DMS153 treated with DMSO at 0.1 percent for 48 hours (cell line): ENCODE data around the gene ZNF189.
"Not testable (repeated sequence)": the region's sequence is repeated elsewhere in the genome, so short reads cannot be mapped to it uniquely, and the experiment has no call there.

Experiments used
- DNase-seq: peaks from one replicate; lab custom pipeline; 2025; ENCODE audit not compliant: unreplicated experiment; lab: John Stamatoyannopoulos, UW

Gene ZNF189

DNA sequence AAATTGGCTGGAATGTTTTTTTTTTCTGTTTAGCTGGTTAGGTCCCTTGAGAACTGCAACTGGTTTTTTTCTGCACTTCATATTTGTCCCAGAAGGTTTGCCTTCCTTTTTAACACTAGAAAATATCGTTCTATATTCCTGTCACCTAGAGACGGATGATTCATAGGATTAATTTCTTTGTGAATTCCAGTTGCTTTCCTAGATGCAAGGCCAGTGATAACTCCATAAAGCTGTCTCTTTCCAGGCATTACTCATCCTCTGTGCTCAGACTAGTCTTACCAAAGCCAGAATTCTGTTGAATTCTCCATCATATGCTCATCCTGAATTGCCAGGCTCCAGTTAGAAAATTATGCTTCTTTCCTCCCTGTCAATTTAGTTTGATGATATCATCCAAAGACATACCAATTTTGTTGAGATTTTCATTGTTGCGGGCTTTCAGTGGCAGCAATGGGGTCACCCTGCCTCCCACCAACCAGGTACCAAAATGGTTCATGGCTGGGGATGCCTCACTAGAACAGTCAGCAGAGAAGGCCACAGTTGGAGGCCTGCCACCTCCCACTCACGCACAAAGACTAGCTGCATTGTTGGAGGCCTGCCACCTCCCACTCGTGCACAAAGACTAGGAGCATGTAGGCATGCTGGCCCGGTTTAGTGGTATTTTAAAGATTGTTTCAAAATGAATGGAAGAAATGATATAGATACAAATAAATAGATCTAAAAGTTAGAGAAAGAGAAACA lies 22.4 kb upstream of the ZNF189 start:
- DNase-seq = no peak

DNA sequence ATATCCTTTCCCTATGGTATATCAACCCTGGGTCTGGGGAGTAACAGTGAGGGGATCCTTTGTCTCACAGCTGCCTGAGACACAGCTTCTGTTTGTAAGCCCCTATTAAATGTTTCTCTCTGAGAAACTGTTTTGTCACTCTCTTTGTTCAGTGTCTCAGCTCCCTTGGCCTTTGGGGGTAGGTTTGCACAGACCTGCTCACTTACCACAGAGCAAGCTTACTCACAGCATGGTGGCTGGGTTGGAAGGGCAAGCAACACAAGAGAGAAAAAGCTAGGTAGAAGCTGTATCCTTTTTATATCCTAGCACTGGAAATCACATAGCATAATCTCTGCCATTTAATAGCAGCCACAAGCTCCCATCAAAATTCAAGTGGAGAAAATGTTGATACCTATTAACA lies 18.4 kb upstream of the ZNF189 start:
- DNase-seq = no peak

DNA sequence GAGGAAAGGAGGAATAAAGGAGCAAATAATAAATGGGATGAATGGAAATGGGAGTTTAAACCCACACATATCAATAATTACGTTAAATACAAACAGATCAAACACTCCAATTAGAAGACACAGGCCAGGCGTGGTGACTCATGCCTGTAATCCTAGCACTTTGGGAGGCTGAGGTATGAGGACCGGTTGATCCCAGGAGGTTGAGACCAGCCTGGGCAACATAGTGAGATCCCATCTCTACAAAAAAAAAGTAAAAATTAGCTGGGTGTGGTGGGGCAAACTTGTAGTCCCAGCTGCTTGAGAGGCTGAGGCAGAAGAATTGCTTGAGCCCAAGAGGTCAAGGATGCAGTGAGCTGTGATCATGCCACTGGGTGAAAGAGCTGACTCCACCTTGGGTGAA lies 17.5 kb upstream of the ZNF189 start:
- no peak for DNase-seq

DNA sequence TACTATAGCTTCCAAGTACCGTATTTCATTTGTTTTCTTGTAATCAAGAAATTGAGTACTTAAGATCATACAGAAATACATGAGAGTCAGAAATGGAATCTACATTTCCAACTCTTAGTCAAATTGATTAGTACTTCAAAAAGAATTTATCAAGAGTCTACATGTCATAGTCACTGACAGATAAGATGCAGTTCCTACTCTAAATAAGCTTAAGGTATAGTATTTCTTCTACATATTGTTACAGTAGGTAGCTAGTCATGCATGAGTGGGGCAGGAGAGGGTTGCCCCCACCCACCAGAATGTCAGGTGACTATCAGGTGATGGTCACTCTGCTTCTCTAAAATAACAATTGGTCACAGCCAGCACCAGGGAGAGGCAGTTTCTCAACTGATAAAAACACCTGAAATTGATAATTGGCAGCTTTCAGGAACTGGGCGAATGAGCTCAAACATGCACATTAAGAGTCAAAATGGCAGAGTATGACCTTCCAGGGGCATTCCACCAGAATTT lies 16.8 kb upstream of the ZNF189 start:
- DNase-seq = no peak

DNA sequence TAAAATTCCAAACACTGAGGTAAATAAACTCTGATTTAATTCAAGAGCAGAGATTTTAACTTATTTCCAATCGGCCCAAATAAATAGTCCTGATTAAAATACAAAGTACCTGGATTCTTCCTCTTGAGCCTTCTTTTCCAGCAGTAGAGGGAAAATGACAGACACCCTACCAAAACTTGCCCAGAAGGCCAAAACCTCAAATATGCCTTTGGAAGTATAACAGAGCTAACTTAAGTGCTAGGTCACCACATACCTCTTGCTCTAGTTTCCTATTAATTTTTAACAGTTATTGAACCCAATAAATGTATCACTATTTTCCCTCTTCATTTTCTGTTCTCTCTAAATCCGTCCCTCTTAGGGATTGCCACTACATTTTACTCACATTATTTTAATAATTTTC lies 15.3 kb upstream of the ZNF189 start:
- no peak for DNase-seq

DNA sequence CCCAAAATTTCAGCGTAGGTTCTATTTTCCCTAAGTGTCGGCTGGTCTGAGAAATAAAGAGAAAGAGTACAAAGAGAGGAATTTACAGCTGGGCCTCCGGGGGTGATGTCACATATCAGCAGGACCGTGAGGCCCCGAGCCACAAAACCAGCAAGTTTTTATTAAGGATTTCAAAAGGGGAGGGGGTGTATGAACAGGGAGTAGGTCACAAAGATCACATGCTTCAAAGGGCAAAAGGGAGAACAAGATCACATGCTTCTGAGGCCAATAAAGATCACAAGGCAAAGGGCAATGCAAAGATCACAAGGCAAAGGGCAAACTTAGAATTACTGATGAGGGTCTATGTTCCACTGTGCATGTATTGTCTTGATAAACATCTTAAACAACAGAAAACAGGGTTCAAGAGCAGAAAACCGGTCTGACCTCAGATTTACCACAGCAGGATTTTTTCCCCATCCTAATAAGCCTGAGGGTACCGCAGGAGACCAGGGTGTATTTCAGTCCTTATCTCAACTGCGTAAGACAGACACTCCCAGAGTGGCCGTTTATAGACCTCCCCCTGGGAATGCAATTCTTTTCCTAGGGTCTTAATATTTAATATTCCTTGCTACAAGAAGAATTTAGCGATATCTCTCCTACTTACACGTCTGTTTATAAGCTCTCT lies 13.6 kb upstream of the ZNF189 start, which contains the start of gene BAAT:
TSS of gene BAAT (minus strand) at position 134 of the 664 bp plus-strand sequence. CDS start 13,602 bp downstream, outside the sequence.
- not testable (repeated sequence) for DNase-seq

DNA sequence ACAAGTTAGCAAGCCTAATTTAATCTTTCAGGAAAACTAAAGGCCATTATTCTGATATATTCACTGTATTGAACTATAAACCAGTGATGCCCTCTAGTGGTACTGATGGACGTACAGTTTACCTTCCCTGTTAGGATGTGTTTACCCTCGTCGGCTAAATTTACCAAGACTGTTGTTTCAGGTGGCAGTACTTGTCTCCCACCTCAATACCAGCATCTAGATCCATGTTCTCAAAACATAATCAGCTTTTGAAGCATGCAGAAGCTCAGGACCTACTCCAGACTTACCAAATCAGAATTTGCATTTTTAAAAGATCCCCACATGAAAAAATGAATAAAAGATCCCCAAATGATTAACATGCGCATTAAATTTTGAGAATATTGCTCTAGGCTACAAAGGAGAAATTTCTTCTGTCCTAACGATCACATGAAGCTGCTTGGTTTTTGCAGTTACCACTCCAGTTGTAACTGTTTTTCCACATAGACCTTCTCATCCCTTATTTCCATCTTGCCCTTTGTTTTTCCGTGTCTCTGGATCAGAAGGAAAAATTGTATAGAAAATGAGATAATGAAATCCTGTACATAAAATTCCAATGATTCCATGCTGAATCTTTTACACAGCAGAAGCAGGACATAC lies 10.7 kb upstream of the ZNF189 start:
- no peak for DNase-seq

DNA sequence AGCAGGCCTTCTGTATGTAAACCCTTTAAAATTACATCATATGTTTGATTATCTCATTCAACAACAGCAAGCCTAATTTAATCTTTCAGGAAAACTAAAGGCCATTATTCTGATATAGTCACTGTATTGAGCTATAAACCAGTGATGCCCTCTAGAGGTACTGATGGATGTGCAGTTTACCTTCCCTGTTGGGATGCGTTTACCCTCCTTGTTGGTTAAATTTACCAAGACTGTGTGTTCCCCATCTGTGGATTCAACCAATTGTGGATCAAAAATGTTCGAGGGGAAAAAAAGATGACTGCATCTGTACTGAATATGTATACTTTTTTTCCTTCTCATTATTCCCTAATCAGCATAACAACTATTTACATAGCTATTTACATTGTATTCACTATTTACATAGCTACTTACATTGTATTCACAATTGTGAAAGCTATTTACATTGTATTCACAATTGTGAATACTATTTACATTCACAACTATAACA lies 10.1 kb upstream of the ZNF189 start:
- no peak for DNase-seq

DNA sequence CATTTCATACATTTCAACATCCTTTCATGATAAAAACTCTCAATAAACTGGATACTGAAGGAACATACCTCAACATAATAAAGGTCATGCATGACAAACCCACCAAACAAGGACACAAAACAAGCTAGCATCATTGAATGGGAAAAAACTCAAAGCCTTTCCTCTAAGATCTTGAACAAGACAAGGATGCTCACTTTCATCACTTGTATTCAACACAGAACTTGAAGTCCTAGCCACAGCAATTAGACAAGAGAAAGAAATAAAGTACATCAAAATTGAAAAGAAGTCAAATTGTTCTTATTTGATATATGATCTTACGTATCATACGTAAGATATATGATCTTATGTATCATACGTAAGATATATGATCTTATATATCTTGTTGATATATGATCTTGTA lies 5.5 kb upstream of the ZNF189 start:
- DNase-seq = no peak

DNA sequence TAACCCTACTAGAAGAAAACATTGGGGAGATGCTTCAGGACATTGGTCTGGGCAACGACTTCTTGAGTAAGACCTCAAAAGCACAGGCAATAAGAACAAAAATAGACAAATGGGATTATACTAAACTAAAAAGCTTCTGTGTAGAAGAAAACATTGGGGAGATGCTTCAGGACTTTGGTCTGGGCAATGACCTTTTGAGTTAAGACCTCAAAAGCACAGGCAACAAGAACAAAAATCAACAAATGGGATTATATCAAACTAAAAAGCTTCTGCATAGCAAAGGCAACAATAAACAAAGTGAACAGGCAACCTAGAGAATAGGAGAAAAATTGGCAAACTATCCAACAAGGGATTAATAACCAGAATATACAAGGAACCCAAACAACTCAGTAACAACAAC lies 4.0 kb upstream of the ZNF189 start:
- DNase-seq = no peak

DNA sequence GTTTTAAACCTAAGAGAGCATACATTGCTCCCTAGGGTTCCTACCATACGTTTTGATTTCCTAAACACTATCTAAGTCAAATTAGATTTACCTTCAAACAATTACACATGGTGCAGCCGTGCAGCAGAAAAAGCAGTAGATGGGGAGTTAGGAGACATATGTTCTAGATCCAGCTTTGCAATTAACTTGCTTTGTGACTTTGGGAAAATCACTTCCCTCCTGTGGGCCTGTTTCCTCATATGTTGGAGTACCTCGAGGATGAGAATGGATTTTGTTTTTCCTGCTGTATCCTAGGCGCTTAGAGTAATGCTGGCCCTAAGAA lies 944 bp upstream of the ZNF189 start:
- no peak for DNase-seq

DNA sequence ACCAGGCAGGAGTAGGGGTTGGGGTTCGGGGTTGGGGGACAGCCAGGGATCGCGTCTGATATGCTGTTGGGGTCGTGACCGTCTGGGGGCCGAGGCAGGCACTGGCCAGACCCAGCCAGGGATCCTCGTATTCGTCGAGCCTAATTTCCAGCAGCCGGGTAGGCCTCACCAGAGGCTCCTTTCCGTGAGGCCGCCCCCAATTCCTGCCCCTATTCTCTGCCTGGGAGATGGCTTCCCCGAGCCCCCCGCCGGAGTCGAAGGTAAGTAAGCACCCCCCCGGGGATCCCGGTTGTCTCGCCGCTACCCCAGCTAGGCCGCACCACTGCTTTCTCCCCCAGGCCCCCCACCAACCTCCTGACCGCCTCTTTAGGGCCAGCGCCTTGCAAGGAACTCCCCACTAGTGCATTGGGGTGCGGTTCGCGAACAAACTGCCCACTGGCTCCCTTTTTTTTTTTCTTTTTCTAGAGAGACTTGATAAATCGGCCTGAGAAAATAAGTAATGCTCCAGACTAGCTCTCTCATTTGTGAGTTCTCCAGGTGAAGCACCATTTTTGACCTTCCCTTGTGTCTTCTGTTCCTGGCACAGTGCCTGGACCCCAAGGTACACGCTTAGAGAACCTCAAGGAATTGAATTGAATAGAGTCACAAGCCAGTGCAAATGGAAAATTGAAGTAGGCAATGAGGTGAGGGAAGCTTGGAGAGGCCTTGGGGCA lies 435 bp downstream of the ZNF189 start:
- DNase-seq = no peak

DNA sequence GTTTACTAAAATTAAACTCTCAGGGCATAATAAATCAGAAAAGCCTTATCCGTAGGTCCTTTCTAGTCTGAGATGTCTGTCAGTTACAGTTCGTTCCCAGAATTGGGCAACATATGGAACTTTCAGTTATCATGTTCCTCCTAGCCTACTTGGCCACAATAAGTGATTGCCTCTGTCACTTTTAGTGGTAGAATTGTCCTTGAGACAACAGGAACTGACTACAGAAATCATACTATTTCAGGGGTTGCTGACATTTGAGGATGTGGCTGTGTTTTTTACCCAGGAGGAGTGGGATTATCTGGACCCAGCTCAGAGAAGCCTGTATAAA lies 956 bp downstream of the ZNF189 start:
- no peak for DNase-seq

DNA sequence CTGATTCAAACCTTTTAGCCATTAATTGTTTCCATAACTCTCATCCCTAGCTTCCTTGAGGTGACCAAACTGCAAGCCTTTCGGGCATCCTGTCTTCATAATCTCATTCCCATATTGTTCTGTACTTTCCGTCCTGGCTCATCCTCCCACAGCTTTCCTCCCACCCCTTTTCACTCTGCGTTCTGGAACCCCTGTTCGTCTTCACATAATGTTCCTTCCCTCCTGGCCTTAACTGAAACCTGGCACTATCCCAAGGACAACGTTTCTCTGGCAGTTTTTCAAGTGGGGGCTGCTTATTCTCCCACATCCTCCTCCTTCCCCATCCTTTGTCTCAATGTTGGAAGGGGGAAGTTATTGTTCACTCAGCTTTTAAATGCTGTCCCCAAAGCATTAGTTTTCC lies 1.5 kb downstream of the ZNF189 start:
- DNase-seq = no peak

DNA sequence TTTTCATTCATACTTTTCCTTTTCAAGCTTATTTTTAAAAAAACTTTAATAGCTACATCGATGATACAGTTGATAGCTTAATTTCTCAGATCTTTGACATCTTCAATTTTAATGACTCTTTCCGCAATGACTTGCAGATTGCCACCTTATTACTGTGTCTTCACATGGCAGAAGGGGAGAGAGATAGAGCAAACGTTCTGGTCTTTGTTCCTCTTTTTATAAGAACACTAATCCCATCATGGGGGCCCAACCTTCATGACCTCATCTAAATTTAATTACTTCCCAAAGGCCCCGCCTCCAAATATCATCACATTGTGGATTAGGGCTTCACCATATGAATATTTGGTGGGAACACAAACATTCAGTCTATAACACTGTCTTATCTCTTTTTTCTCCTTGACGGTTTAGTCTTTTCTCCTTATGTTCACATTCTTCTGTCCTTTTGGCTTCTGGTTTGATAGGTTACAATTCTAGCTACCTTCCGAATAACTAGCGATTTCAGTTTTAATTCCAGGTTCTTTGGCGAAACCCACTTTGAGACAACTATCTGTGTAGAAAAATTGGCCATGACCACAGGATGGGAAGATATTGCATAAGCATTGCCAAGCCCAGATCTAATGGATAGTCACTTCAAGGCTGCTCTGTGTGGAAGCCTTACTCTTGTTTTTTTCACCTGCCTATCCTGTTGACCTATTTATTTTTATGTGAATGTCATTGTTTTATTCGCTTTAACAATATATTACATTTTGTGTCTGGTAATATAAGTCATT lies 5.0 kb downstream of the ZNF189 start:
- no peak for DNase-seq

DNA sequence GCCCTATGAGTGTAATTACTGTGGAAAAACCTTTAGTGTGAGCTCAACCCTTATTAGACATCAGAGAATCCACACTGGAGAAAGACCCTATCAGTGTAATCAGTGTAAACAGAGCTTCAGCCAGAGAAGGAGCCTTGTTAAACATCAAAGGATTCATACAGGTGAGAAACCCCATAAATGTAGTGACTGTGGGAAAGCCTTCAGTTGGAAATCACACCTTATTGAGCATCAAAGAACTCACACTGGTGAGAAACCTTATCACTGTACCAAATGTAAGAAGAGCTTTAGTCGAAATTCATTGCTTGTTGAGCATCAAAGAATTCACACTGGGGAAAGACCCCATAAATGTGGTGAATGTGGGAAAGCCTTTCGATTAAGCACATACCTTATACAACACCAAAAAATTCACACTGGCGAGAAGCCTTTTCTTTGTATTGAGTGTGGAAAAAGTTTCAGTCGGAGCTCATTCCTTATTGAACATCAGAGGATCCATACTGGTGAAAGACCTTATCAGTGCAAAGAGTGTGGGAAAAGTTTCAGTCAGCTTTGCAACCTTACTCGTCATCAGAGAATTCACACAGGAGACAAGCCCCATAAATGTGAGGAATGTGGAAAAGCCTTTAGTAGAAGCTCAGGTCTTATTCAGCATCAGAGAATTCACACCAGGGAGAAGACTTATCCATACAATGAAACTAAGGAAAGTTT lies 9.9 kb downstream of the ZNF189 start:
- DNase-seq = no peak

DNA sequence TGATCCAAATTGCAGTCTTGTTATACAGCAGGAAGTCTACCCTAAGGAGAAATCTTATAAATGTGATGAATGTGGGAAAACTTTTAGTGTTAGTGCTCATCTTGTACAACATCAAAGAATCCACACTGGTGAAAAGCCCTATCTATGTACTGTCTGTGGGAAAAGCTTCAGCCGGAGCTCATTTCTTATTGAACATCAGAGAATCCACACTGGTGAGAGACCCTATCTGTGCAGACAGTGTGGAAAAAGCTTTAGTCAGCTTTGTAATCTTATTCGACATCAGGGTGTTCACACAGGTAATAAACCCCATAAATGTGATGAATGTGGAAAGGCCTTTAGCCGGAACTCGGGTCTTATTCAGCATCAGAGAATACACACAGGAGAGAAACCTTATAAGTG lies 10.4 kb downstream of the ZNF189 start:
- no peak for DNase-seq

DNA sequence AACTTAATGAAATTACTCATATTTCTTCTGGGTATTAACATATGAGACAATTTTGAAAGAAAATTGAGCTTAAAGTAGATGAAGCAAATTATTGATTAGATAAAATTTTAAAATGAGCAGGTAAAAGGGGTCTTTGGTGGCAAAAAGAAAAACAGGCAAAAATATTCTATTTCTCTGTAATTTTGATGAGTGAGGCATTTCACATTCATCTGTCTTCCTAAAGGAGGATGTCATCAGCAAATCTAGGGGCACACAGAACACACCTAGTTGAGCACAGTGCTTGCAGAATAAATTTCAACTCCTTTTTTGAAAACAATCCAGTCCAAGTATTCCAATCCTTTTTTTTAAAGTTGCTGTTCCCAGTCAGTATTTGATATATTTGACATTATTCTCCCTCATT lies 16.2 kb downstream of the ZNF189 start:
- DNase-seq = no peak

DNA sequence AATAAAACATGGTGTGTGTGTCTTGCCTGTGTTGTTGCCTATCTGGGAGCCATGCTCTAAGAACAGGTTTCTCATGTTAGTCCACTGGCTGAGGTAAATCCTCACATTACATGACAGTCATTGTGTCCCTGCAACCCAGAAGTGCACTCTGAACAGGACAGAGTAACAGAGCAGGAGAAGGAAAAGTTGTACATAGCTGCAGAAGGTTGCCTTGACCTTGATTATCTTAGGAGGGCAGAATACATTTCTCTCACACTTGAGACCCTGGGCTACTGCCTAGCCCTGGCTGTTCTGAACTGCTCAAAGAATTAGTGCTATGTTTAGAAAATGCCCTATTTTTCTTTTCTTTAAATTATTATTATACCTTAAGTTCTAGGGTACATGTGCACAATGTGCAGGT lies 16.9 kb downstream of the ZNF189 start:
- no peak for DNase-seq

DNA sequence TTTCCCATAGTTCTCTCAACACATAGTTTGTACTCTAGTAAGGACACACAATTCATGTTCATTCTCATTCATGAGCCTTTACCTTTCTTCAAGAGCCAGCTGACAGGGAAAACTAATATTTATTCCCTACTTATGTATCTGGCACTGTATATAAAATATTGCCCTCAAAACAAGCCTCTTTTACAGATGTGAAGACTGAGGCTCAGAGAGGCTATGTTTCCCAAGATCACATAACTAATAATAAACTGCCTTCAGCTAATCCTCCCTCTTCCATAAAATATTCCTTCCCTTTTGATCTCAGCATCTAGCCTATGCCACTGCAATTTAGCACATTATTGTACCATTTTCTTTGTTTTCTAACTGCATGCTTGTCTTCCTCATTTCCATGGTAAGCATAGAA lies 18.7 kb downstream of the ZNF189 start:
- DNase-seq = no peak
